NCI-H1694 (cell line): Measurements from ENCODE around the gene A3GALT2.
A peak's percentile ranks its signal among the peaks of the same experiment; 100 is the strongest.
"Not testable (repeated sequence)": the region's sequence is repeated elsewhere in the genome, so short reads cannot be mapped to it uniquely, and the experiment has no call there.

ENCODE experiments used
- DNase-seq: peaks from one replicate; lab custom pipeline; 2025; lab: John Stamatoyannopoulos, UW

A3GALT2 gene

GRCh38 chr1:33314416-33314815 lies 6.5 kb downstream of the A3GALT2 start:
- DNase-seq: no peak

- no peak for DNase-seq
Measured at GRCh38 chr1:33312413-33312749, 8.5 kb downstream of the A3GALT2 start.

- DNase-seq: no peak
Measured at GRCh38 chr1:33311706-33312412, 9.0 kb downstream of the A3GALT2 start.

- no peak for DNase-seq
Measured at GRCh38 chr1:33310702-33311101, 10.2 kb downstream of the A3GALT2 start.

GRCh38 chr1:33309351-33309750 lies 11.5 kb downstream of the A3GALT2 start:
- not testable (repeated sequence) for DNase-seq

GRCh38 chr1:33307494-33307864 lies 13.4 kb downstream of the A3GALT2 start:
- DNase-seq: no peak

DNA sequence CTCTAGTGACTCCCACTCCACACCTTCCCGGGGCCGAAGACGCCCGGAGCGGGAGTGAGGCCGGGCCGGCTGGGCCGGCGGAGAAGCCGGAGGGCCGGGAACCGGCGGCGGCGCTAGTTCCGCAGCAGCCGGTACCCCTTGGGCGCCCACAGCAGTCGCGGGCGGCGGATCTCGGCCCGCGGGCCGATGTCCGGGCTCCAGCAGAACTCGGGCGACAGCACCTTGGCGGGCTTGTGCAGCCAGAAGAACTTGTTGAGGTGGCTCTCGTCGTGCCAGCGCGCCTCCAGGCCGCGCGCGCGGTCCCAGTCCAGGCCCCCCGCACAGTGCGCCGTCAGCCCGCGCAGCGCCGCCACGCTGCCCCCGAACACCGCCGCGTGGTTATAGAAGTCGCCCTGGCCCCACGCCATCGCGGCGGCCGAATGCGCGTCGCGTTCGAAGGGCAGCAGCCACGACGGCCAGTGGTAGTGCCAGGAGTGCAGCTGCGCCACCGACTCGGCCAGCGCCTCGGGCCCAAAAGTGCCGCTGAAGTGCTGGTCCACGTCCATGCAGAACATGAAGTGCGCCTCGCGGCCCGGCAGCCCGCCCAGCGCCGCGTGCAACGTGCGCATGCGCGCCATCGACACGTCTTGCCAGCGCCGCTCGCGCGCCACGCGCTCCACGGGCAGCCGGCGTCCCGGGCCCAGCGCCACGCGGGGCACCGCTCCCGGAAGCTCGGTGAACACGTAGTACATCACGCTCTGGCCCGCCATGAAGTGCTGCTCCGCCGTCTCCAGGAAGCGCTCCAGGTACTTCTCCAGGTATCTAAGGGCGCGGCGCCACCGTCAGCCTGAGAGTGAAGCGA lies 14.0 kb downstream of the A3GALT2 start:
- DNase-seq: no peak

- no peak for DNase-seq
Measured at GRCh38 chr1:33305816-33306652, 14.9 kb downstream of the A3GALT2 start.

DNA sequence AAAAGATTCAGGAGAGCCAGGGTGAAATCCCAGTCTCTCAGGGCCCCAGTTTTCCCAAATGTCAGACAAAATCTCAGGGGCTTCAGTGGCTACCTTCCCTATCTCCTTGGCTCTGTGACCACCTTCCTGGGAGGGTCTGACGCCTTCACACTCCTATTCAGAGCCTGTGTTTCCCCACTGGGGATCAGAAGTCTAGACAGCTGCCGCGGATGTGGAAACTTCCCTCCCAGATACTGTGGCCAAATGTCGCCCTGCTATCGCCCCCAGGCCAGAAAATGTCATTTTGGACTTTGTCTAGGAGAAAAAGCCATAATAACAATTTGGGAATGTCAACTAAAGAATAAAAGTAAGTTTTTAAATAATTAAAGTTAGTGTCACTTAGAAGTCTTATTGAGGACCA lies 15.9 kb downstream of the A3GALT2 start:
- no peak for DNase-seq

DNA sequence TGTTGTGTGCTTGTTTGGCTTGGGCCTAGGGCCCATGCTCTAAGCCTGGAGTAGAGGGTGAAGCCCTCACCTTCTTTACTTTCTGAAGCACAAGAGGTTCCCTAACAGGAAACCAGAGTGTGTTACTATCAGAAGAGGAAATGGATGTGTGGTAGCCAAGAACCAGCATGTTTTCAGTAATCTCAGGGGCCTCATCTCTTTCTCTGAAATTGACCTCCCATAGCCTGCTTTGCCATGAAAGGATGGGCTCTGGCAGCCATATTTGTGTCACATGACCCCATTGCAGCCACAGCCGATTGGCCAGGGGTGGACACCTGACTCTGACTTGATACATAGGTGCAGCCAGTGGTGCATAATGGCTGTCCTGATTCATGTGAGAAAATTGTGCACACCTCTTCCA lies 18.6 kb downstream of the A3GALT2 start:
- no peak for DNase-seq

- no peak for DNase-seq
Measured at GRCh38 chr1:33301273-33301984, 19.5 kb downstream of the A3GALT2 start.

DNA sequence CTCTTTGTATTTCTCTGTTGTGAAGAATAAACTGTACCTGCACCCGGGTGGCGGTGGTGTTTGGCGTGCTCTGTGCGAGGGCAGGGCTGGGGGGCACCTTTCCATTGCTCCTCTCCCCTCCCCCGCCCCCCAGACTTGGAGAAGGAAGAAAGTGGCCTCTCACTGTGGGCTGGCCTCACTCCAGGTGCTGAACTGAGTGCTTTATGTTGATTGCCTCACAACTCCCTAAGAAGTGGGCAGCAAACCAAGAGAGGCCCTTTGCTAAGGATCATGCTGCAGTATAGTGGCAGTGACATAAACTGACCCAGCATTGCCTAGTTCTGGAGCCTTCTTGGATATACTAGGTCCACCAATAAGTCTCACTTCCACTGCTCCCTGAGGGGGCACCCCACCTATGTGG lies 20.2 kb downstream of the A3GALT2 start:
- no peak for DNase-seq

DNA sequence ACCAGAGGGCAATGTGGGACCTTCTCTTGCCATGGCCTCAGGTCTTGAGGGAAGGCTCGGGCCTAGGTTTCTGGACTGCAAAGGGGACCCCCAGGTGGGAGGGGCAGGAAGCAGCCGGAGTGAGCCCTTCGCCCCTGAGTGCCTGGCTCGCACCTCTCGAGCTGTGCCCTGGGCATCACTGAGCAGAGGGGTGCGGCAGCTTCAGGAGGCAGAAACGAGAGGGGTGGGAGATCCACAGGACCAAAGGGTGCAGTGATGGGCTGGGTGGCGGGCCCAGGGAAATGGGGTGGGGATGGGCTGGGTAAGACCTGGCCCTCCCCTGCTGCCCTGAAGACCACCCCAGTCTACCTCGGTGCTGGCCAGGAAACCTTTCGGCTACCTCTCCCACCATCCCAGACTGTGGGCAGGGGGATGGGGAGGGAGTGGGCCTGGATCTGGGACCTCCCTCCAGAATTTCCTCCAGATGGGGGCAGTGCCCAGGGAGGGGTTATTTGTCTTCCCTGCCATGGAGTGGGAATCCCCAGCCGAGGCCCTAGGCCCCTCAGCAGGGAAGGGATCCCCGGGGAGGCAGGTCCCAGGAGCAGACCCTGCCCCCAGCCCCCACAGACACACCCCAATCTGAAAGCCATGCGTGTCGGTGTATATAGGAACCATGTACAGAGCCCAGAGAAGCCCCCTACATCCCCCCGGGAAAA lies 21.3 kb downstream of the A3GALT2 start:
- DNase-seq: no peak

DNA sequence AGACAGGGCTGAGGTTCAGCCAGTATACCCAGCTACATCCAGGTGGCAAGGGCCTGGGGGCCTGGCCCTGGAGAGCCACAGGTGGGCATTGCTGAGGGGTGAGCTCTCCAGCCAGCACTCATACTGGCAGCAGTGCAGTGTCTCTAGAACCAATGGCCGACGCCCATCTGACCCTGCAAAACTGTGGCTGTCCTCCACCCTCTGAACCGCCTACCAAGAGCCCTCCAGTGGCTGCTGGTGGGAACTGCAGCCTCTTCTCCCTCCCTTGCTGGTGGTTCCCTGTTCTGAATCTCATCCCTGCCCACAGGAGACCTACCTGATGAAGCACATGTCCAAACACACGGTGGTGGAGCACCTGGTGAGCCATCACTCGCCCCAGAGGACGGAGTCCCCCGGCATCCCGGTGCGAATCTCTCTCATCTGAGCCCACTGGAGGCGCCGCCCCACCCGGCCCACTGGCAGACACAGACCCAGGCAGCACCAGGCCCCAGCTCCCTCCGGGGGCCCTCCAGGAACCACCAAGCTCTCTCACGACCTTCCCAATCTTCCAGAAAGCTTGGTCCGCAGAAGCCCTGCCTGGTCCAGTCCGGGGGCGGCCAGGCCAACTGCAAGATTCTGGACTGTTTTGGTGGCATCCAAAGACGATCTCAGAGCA lies 22.1 kb downstream of the A3GALT2 start:
- DNase-seq: peak; percentile 41

GRCh38 chr1:33297911-33298622 lies 22.8 kb downstream of the A3GALT2 start:
- DNase-seq: no peak

DNA sequence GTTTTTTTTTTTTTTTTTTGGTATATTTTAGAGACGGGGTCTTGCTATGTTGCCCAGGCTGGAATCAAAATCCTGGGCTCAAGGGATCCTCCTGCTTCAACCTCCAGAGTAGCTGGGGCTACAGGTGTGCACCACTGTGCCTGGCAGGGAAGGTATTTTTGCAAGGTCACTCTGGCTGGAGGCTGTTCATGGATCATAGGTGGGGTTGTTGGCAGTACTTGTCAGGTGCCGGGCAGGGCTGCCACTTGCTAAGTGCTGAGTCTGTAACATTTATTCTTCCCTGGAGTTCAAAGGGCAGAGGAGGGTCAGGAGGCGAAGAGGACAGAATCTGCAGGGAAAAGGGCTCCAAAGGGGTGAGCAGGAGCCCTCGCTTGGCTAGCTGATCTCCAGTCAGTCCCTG lies 24.1 kb downstream of the A3GALT2 start:
- DNase-seq: no peak

- DNase-seq: no peak
Measured at GRCh38 chr1:33296082-33296458, 24.8 kb downstream of the A3GALT2 start.

- DNase-seq: peak; percentile 74
Measured at GRCh38 chr1:33295450-33296081, 25.3 kb downstream of the A3GALT2 start.

- no peak for DNase-seq
Measured at GRCh38 chr1:33295023-33295422, 25.9 kb downstream of the A3GALT2 start.
